SK-N-SH (cell line): ENCODE measurements around the gene KYNU. TPM values are rescaled to one million over a fixed set of nuclear protein-coding genes. Genes with fewer than 3 reads are reported as not detected.

Experiments
- CTCF ChIA-PET: fragments of 300-600, 350-600 bp; formaldehyde crosslinking; extraction: SDS; loops from one replicate; lab custom pipeline; 2021; lab: Yijun Ruan, JAX
- POLR2A ChIA-PET: fragments of 350-600 bp; sonication (Branson Sonifier 250); formaldehyde crosslinking; extraction: SDS; loops from one replicate; lab custom pipeline; 2020; ENCODE audit warnings: antibody characterized with exemption, inconsistent platforms; lab: Yijun Ruan, JAX
- DNase-seq: peaks from one replicate; pipeline ENCODE4 v3.0.0; 2012
- H2AFZ ChIP-seq: fragments of 200-600 bp; sonication (generic); 2 replicates; pipeline ENCODE4 v1.8.1; 2016; ENCODE audit warnings: antibody characterized with exemption, mild to moderate bottlenecking, low read depth
- H3F3A ChIP-seq: fragments of 200-600 bp; sonication (generic); replicated peaks from 2 replicates; pipeline ENCODE3; 2016; ENCODE audit warnings: antibody characterized with exemption, mild to moderate bottlenecking; ENCODE audit not compliant: insufficient read depth
- H3K27ac ChIP-seq, 2 experiments: fragments of 200-500 bp in 1 of 2; fragments of 200-600 bp in 1 of 2; sonication (Bioruptor generic) in 1 of 2; sonication (generic), shearing (Covaris generic) in 1 of 2; 2 replicates each; pipeline versions ENCODE4 v1.5.1 to v1.6.1; 2014 to 2016; ENCODE audit warnings: low read depth in 2 of 2, inconsistent platforms in 1 of 2, low read length in 1 of 2, mild to moderate bottlenecking in 1 of 2, mixed read lengths in 1 of 2
- H3K27me3 ChIP-seq: fragments of 200-600 bp; sonication (generic), shearing (Covaris generic); 2 replicates; pipeline ENCODE4 v1.6.1; 2016; ENCODE audit warnings: mixed run types; ENCODE audit not compliant: insufficient read depth
- H3K36me3 ChIP-seq, 2 experiments: fragments of 200-500 bp in 1 of 2; fragments of 200-600 bp in 1 of 2; sonication (Bioruptor generic) in 1 of 2; sonication (generic) in 1 of 2; replicated peaks in 1 of 2; 2 replicates each; pipeline versions ENCODE3 to v1.5.1; 2014 to 2016; ENCODE audit warnings: low read length in 1 of 2, mild to moderate bottlenecking in 1 of 2; ENCODE audit not compliant: insufficient read depth in 2 of 2, control insufficient read depth in 1 of 2
- H3K4me1 ChIP-seq, 2 experiments: fragments of 200-500 bp in 1 of 2; fragments of 200-600 bp in 1 of 2; sonication (Bioruptor generic) in 1 of 2; sonication (generic), shearing (Covaris generic) in 1 of 2; 2 replicates each; pipeline versions ENCODE4 v1.5.1 to v1.6.1; 2014 to 2016; ENCODE audit warnings: low read depth in 1 of 2, low read length in 1 of 2, mixed run types in 1 of 2; ENCODE audit not compliant: insufficient read depth in 2 of 2, control insufficient read depth in 1 of 2
- H3K4me2 ChIP-seq: fragments of 200-600 bp; sonication (generic), shearing (Covaris generic); 2 replicates; pipeline ENCODE4 v1.6.1; 2017; ENCODE audit warnings: mixed run types
- H3K4me3 ChIP-seq, 2 experiments: fragments of 200-500 bp in 1 of 2; fragments of 200-600 bp in 1 of 2; sonication (Bioruptor generic) in 1 of 2; sonication (generic), shearing (Covaris generic) in 1 of 2; 2 replicates each; pipeline versions ENCODE4 v1.5.1 to v1.8.1; 2014 to 2016; ENCODE audit warnings: low read depth in 2 of 2, inconsistent platforms in 1 of 2, low read length in 1 of 2, mild to moderate bottlenecking in 1 of 2, mixed read lengths in 1 of 2, moderate library complexity in 1 of 2
- H3K79me2 ChIP-seq: fragments of 200-600 bp; sonication (generic); 2 replicates; pipeline ENCODE4 v1.8.1; 2017; ENCODE audit warnings: mild to moderate bottlenecking; ENCODE audit not compliant: insufficient read depth
- H3K9ac ChIP-seq: fragments of 200-600 bp; sonication (generic); 2 replicates; pipeline ENCODE4 v1.6.1; 2017; ENCODE audit warnings: mixed run types
- H3K9me2 ChIP-seq: fragments of 200-600 bp; sonication (generic); 2 replicates; pipeline ENCODE4 v1.6.1; 2017; ENCODE audit warnings: mixed run types
- H3K9me3 ChIP-seq: fragments of 200-600 bp; sonication (generic); 2 replicates; pipeline ENCODE4 v1.6.1; 2017; ENCODE audit warnings: mixed run types, mild to moderate bottlenecking, moderate library complexity
- H4K20me1 ChIP-seq: fragments of 200-600 bp; sonication (generic); 2 replicates; pipeline ENCODE4 v1.6.1; 2017; ENCODE audit warnings: mild to moderate bottlenecking, mixed run types; ENCODE audit not compliant: insufficient read depth
- CHD2 ChIP-seq: fragments of 150-350 bp; IDR thresholded peaks from 2 replicates; pipeline ENCODE4 v1.6.1; 2018; ENCODE audit warnings: low read length; ENCODE audit not compliant: partially characterized antibody
- ELF1 ChIP-seq: IDR thresholded peaks from 2 replicates; pipeline ENCODE4 v1.4.0; 2012
- FOXJ3 ChIP-seq: sonication (generic); formaldehyde crosslinking; IDR thresholded peaks from 2 replicates; pipeline ENCODE4 v1.5.1; 2020; ENCODE audit warnings: mild to moderate bottlenecking, missing genetic modification reagents
- GATA2 ChIP-seq: sonication (generic); formaldehyde crosslinking; IDR thresholded peaks from 2 replicates; pipeline ENCODE4 v1.5.0; 2020; ENCODE audit warnings: mild to moderate bottlenecking, missing genetic modification reagents
- RCOR1 ChIP-seq: fragments of 150-350 bp; IDR thresholded peaks from 2 replicates; pipeline ENCODE4 v1.6.1; 2017; ENCODE audit warnings: antibody characterized with exemption, low read length
- SIN3A ChIP-seq: IDR thresholded peaks from 2 replicates; pipeline ENCODE4 v1.6.1; 2012; ENCODE audit warnings: low read depth, mild to moderate bottlenecking, low read length, moderate library complexity, borderline replicate concordance
- SMC3 ChIP-seq: IDR thresholded peaks from 2 replicates; pipeline ENCODE4 v1.6.1; 2012; ENCODE audit warnings: low read depth, low read length, improper control_type of control experiment
- TAF1 ChIP-seq: IDR thresholded peaks from 2 replicates; pipeline ENCODE4 v1.6.1; 2012; ENCODE audit warnings: low read depth, mild to moderate bottlenecking, low read length, moderate library complexity, borderline replicate concordance
- YY1 ChIP-seq: IDR thresholded peaks from 2 replicates; pipeline ENCODE4 v1.4.0; 2012; ENCODE audit warnings: low read depth, mild to moderate bottlenecking
- polyA plus RNA-seq, 3 experiments: library from polyadenylated mRNA; depleted of rRNA; stranded (reverse); fragments of >200 nt; gene quantifications; 2 replicates each; pipeline ENCODE4 v1.2.3, GENCODE V29; 2012
- TF ChIP-seq, protein P1 (sequence below): IDR thresholded peaks from 2 replicates; pipeline ENCODE4 v1.6.1; 2012; ENCODE audit warnings: mild to moderate bottlenecking, low read depth, low read length, moderate library complexity
- TF ChIP-seq, protein P2 (sequence below): fragments of 150-350 bp; IDR thresholded peaks from 2 replicates; pipeline ENCODE4 v1.6.1; 2016; ENCODE audit warnings: mild to moderate bottlenecking, low read depth, low read length
- TF ChIP-seq, protein P3 (sequence below): IDR thresholded peaks from 2 replicates; pipeline ENCODE4; 2012
- TF ChIP-seq, protein P4 (sequence below): fragments of 200-600 bp; sonication (generic); IDR thresholded peaks from 2 replicates; pipeline ENCODE4 v1.6.1; 2017; ENCODE audit warnings: antibody characterized with exemption, mild to moderate bottlenecking, moderate library complexity
- TF ChIP-seq, protein P5 (sequence below): IDR thresholded peaks from 2 replicates; pipeline ENCODE4 v1.4.0; 2012; ENCODE audit warnings: low read depth, borderline replicate concordance

KYNU gene
- polyA plus RNA-seq, 1 of the 3 experiments (the other 2 are of a cell fraction): not detected

DNA sequence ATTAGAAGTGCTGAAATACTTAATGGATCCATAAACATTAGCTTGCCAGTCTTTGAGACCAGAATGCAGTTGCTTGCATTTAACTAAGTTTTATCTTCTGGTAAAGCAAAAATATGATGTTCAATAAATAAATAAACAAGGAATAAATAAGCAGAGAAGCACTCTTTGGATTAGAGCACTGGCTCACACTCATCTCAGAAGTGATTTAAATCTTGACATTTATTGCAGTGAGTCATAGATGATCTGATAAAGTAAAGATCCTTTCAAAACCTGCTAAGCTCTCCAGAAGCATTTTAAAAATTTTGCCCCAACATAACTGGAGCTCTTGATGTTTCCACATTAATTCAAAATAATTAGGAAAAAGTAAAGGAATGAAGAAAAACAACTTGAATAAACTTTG is 66.8 kb downstream of the KYNU start (continued):
- TF ChIP-seq, protein P1, sequence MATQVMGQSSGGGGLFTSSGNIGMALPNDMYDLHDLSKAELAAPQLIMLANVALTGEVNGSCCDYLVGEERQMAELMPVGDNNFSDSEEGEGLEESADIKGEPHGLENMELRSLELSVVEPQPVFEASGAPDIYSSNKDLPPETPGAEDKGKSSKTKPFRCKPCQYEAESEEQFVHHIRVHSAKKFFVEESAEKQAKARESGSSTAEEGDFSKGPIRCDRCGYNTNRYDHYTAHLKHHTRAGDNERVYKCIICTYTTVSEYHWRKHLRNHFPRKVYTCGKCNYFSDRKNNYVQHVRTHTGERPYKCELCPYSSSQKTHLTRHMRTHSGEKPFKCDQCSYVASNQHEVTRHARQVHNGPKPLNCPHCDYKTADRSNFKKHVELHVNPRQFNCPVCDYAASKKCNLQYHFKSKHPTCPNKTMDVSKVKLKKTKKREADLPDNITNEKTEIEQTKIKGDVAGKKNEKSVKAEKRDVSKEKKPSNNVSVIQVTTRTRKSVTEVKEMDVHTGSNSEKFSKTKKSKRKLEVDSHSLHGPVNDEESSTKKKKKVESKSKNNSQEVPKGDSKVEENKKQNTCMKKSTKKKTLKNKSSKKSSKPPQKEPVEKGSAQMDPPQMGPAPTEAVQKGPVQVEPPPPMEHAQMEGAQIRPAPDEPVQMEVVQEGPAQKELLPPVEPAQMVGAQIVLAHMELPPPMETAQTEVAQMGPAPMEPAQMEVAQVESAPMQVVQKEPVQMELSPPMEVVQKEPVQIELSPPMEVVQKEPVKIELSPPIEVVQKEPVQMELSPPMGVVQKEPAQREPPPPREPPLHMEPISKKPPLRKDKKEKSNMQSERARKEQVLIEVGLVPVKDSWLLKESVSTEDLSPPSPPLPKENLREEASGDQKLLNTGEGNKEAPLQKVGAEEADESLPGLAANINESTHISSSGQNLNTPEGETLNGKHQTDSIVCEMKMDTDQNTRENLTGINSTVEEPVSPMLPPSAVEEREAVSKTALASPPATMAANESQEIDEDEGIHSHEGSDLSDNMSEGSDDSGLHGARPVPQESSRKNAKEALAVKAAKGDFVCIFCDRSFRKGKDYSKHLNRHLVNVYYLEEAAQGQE: no peak
- TF ChIP-seq ELF1 (no peak), SMC3 (no peak)
- TF ChIP-seq, all 33 proteins: peak for 0

DNA sequence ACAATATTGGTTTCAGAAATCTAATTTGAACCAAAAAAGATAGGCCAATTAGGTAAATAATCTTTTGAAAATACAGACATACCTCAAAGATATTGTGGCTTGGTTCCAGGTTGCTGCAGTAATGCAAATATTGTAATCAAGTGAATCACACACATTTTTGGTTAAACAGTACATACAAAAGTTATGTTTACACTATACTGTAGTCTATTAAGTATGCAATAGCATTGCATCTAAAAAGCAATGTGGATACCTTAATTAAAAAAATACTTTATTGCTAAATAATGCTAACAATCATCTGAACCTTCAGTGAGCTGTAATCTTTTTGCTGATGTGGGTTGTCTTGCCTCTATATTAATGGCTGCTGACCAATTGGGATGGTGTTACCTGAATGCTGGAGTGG is 67.3 kb downstream of the KYNU start:
- Histone ChIP-seq H3K27ac (no peak overlapping the region), H3K4me2 (no peak overlapping the region), H2AFZ (no peak overlapping the region), H3K9ac (no peak overlapping the region), H3K9me3 (no peaks in the 10 kb centered on the region), H4K20me1 (no peaks in the 10 kb centered on the region), H3K36me3 (no peaks in the 10 kb centered on the region), H3K4me1 (no peaks in the 10 kb centered on the region), H3K79me2 (no peaks in the 10 kb centered on the region), H3F3A (peaks cover 3% of the 10 kb centered on the region), H3K27me3 (no peaks in the 10 kb centered on the region), H3K9me2 (no peaks in the 10 kb centered on the region), H3K4me3 (no peak overlapping the region)
- ChIA-PET CTCF (no interaction called here), POLR2A (no interaction called here)
- no peak for DNase-seq
- TF ChIP-seq, protein P2, sequence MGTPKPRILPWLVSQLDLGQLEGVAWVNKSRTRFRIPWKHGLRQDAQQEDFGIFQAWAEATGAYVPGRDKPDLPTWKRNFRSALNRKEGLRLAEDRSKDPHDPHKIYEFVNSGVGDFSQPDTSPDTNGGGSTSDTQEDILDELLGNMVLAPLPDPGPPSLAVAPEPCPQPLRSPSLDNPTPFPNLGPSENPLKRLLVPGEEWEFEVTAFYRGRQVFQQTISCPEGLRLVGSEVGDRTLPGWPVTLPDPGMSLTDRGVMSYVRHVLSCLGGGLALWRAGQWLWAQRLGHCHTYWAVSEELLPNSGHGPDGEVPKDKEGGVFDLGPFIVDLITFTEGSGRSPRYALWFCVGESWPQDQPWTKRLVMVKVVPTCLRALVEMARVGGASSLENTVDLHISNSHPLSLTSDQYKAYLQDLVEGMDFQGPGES: no peak
- TF ChIP-seq FOXJ3 (CRISPR knock-in tag) (no peak), SIN3A (no peak), CHD2 (no peak), TAF1 (no peak), YY1 (no peak), ELF1 (no peak), RCOR1 (no peak), GATA2 (CRISPR knock-in tag) (no peak)
- TF ChIP-seq, protein P1: no peak
- TF ChIP-seq, protein P3, sequence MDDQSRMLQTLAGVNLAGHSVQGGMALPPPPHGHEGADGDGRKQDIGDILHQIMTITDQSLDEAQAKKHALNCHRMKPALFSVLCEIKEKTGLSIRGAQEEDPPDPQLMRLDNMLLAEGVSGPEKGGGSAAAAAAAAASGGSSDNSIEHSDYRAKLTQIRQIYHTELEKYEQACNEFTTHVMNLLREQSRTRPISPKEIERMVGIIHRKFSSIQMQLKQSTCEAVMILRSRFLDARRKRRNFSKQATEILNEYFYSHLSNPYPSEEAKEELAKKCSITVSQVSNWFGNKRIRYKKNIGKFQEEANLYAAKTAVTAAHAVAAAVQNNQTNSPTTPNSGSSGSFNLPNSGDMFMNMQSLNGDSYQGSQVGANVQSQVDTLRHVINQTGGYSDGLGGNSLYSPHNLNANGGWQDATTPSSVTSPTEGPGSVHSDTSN: no peak
- TF ChIP-seq, protein P4, sequence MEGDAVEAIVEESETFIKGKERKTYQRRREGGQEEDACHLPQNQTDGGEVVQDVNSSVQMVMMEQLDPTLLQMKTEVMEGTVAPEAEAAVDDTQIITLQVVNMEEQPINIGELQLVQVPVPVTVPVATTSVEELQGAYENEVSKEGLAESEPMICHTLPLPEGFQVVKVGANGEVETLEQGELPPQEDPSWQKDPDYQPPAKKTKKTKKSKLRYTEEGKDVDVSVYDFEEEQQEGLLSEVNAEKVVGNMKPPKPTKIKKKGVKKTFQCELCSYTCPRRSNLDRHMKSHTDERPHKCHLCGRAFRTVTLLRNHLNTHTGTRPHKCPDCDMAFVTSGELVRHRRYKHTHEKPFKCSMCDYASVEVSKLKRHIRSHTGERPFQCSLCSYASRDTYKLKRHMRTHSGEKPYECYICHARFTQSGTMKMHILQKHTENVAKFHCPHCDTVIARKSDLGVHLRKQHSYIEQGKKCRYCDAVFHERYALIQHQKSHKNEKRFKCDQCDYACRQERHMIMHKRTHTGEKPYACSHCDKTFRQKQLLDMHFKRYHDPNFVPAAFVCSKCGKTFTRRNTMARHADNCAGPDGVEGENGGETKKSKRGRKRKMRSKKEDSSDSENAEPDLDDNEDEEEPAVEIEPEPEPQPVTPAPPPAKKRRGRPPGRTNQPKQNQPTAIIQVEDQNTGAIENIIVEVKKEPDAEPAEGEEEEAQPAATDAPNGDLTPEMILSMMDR: no peak
- TF ChIP-seq, protein P5, sequence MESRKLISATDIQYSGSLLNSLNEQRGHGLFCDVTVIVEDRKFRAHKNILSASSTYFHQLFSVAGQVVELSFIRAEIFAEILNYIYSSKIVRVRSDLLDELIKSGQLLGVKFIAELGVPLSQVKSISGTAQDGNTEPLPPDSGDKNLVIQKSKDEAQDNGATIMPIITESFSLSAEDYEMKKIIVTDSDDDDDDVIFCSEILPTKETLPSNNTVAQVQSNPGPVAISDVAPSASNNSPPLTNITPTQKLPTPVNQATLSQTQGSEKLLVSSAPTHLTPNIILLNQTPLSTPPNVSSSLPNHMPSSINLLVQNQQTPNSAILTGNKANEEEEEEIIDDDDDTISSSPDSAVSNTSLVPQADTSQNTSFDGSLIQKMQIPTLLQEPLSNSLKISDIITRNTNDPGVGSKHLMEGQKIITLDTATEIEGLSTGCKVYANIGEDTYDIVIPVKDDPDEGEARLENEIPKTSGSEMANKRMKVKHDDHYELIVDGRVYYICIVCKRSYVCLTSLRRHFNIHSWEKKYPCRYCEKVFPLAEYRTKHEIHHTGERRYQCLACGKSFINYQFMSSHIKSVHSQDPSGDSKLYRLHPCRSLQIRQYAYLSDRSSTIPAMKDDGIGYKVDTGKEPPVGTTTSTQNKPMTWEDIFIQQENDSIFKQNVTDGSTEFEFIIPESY: no peak
